DMS79 treated with DMSO at 0.1 percent for 48 hours (cell line): ENCODE measurements around the gene CLSTN2.

Experiments
- DNase-seq: peaks from one replicate; lab custom pipeline; 2025; lab: John Stamatoyannopoulos, UW

CLSTN2 gene

DNA sequence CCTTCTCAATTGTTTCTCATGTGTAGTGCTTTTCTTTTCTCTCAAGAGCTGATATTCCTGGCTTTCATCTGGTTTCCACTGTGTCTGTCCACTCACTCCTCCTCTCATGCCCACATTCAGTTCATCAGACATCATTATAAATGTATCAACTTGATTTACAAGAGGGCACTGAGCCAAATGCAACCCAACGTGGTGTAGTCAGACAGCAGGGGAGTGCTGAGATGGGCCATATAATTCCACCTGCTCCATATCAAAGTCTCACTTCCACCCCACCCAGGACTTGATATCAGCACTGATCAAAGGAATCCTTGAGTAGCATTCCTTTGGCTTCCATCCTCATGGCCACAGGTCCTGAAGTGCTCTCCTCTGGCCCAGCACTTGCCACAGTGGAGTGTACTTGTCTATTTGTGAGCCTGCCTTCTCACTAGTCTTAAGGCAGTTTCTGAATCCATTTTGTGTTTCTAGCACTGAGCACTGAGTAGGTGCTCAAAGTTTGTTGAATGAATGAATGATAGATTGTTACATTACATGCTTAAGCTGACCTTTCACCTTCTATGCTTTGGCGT, 252.8 kb downstream of the CLSTN2 start:
- peak; percentile 82 for DNase-seq

DNA sequence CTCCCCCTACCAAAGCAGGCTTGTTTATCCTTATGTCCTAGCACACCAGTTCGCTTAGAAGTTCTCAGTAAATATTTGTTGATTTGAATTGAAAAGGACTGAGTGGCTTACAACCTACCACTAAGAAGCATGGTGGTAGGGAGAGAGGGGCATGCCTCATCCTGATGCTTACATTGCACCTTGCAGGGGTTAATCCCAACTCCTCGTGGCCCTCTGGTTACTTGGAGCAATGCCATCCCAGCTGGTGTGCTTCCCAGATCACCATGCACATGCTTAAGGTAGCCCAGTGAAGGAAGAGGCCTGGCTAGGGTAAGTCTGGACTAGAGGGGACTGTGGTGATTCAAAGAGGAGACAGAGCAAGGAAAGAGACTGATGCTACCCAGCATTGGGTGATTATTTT, 253.3 kb downstream of the CLSTN2 start:
- peak; percentile 37 for DNase-seq

DNA sequence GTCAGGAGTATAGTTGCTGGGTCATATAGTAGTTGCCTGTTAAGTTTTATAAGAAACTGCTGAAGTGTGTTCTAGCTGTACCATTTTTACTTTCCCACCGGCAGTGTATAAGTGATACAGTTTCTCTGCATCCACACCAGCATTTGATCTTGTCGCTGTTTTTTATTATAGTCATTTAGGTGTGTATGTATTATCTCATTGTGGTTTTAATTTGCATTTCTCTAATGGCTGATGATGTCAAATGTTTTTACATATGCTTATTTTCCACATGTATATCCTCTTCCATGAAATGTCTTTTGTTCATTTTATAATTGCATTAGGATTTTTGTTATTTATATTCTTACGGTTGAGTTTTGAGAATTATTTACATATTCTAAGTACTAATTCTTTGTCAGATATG, 254.3 kb downstream of the CLSTN2 start:
- DNase-seq, result no peak

DNA sequence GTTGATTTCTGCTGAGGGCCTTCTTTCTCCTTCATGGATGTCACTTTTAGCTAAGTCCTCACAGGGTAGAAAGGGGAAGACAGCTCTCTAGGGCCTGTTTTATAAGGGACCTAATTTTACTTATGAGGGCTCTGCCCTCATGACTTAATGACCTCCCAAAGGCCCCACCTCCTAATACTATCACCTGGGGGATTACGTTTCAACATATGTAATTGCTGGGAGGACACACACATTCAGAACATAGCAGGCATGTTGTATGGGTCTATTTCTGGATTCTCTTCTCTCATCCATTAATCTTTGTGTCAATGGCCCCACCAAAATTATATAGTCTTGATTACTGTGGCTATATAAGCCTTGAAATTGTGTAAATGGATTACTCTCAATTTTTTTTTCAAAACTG, 255.0 kb downstream of the CLSTN2 start:
- DNase-seq, result no peak

DNA sequence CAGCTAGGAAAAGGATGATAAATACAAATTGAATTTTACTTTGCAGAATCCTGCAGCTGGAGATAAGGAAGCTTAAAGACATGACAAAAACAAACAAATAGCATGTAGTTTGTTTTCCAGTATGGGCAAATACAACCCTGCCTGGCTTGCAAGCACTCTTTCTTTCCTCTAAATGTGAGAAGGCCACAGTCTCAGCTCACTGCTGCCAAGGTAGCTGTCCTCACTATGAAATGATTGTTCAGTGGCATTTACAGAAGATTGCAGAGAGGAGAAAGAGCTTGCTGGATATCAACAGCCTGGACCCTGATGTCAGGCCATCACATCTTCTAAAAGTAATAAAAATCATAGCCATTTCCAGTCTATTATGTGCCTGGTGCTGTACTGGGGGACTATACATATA, 262.0 kb downstream of the CLSTN2 start:
- no peak for DNase-seq

DNA sequence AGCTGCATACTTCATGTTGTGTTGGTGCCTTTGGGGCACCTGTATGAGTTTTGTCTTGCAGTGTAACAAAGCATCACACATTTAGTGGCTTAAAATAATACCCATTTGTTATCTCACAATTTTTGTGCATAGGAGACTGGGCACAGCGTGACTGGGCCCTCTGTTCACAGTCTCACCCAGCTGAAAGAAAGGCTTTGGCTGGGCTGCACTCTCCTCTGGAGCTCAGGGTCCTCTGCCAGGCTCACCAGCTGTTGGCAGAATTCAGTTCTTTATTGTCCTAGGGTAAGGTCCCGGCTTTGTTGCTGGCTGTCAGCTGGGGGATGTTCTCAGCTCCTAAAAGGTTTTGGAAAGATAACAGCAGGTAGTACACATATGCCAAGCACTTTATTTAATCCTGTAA, 263.3 kb downstream of the CLSTN2 start:
- DNase-seq, result no peak

DNA sequence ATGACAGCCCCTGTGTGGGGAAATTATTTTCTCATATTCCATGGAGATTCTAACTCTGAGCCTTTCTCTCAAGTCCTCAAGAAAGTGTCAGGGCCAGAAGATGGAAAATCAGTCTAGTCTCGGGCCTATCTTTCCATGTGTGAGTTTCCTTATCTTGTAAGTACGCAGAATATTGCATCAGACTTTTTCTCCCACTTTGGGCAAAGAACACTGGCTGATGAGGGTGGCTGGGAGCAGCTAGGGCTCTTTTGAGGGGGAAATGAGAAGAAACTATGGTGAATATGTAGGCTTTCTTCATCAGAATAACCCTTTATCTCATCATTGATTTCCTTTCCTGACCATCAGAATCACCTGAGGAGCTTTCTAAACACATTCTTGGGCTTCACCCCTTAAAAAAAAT, 264.0 kb downstream of the CLSTN2 start:
- peak; percentile 43 for DNase-seq

DNA sequence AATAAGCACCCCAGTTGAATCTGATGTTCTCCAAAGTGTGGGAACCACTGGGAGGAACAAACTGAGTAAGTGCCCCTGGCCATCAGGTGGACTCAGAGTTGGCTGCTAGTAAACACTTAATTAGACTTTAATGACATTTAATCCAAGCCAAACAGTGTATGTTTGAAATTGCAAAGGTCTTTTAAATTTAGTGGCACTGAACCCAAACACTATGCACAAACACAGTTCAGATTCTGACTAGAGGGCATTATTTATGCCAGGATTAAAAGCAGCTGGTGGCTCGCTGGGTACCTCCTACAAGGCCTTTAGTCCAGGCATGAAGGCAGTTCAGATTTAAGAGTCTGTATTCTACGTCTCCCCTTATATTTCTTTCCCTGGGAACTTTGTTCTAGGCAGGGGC, 264.8 kb downstream of the CLSTN2 start:
- peak; percentile 43 for DNase-seq

DNA sequence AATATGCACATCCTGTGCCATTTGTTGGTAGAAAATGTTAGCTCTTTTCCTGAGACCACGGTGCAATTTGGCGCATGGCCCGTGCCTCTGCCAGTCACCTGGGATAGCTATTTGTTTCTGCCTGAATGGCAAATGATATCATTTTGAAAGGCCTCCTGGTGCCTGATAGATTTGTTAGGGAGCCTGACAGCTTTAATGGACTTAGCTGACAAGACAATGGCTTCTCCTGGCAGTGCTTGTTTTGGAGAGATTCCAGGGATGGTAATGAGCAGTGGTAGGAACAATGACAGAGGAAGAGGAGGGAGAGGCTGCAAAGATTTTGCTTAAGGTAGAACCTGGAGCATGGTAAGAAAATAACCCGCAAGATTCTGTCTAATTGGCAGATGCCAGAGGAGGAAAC, 268.5 kb downstream of the CLSTN2 start:
- DNase-seq, result peak; percentile 79

DNA sequence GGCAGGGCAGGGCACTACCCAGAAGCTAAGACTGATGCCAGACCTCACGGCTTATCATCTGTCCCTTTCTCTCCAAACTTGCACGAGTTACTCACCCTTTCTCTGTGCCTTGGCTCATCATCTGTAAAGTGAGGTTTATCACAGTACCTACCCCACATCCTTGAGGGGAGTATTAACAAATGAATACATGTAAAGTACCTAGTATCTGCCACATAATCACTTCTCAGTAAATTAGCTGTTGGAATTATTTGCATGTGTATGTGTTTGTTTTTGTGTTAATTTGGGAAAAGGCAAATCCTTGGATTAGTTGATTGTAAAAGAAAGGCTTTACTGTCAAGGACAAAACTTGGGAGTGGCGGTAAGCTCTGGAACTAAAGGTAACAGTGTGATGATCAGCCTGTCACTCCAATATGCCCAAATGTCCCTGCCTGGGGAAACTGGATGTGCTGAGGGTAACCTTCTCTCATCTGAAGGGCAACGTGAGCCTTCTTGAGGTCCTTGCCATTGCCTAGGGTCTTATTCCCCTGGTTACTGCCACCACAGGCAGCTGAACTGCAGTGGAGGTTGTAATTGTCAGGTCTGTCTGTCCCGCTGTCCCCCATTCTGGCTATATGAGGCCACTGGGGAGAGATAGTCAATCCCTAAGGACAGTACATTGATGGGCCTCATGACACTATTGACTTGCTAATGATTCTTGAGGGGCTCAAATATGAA, 269.4 kb downstream of the CLSTN2 start:
- no peak for DNase-seq

DNA sequence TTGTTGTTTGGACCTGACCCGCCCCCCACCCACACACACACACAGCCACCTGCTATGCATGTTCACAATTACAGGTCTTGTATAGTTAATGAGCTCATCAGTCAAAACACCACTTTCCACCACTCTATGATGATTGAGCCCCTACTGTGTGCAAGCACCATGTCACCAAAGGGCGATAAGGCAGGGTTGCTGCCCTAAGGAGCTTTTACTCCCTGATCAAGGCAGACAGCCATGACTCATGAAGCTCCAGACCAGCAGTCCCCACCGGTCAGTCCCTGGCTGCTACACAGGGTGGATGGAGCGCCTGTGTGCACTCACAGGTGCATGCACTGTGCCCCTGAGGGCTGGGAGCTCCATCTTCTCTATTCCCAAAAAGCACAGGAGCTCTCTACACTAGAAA, 270.6 kb downstream of the CLSTN2 start:
- peak; percentile 24 for DNase-seq

DNA sequence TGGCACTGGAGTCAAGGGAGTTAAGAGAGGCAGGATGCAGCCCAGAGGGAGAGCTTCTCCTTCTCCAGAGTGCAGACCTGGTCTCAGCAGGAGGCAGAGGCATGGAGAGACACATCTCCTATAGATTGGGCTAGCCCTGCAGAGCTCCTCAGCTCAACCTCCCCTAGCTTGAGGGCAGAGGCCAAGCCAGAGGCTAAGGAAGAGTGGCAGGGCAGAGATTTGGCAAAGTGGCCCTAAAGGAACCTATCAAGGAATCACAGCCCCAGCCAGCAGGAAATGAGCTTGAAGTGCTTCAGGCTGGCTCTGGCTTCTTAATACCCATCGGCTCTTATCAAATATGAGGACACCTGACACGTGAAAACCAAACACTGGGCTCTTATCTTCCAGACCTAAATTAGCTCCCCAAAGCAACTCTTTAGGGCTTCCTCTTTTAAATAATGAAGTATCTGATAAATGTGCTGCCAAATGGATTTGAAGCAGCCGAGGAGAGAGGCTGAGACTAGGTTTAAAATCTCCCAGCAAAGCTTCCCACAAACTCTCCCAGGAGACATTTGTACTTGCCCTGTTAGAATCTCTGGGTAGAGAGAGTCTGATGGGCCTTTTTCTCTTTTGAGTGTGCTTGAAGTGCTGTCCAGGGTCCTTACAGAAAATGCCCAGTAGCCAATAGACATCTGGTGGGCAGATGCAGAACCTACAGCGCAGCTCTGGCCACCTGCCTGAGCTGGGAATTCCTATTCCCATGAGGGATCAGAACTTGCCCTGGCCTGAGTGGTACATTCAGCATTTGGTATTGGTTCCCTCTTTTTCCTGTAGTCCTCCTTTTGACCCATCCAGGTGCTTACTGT, 271.4 kb downstream of the CLSTN2 start:
- DNase-seq, result peak; percentile 97

DNA sequence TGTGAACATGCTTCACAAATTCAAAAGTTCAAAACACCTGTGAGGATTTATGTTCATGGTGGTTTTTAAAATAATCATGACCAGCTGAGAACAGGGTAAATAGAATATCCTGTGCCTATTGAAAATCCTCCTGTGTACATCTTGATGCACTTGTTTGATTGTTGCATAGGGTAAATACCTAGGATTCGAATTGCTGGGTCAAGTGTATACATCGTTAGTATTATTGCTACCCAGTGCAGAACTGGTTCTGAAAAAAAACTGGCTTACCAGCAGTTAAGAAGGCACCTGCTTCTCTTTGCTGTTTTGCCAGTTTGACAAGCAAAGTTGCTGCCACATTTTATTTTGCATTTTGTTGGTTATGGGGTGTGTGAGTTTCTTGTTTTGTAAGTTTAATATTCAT, 272.6 kb downstream of the CLSTN2 start:
- peak; percentile 56 for DNase-seq

DNA sequence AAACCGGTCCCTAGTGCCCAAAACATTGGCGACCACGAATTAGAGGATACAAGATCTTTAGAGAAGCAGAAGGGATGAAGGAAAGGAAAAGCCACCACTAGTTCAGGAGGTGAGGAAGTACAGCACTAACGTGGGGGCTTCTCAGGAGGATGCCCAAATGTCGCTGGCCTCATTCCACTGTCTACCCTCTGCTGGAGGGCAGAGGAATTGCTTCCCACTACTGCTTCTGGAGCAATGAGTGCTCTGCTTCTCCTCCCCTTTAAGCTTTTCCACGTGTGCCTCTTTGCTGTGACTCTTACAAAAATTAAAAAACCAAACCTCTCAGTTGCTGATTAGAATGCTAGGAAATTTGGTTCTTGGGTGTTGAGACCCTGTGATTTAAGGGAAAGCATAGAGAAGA, 281.3 kb downstream of the CLSTN2 start:
- DNase-seq, result no peak

DNA sequence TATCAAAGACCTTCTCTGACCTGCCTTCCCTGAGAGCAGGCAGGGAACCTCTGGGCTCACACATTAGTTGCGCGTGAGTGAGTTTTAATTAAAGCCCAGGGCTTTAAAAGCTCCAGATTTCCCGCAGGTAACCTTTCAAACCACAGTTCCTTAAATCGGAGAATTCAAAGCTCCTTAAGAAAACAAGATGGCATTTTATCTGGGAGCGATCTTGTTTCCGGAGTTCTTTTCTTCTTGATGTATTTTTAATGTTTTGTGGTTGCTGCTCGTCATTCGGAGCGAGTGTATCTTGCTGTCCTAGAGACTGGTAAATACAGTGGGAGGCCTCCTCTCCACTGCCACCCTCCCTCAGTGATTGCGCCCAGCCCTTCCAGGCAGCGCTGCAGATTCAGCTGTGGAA, 284.3 kb downstream of the CLSTN2 start:
- peak; percentile 83 for DNase-seq

DNA sequence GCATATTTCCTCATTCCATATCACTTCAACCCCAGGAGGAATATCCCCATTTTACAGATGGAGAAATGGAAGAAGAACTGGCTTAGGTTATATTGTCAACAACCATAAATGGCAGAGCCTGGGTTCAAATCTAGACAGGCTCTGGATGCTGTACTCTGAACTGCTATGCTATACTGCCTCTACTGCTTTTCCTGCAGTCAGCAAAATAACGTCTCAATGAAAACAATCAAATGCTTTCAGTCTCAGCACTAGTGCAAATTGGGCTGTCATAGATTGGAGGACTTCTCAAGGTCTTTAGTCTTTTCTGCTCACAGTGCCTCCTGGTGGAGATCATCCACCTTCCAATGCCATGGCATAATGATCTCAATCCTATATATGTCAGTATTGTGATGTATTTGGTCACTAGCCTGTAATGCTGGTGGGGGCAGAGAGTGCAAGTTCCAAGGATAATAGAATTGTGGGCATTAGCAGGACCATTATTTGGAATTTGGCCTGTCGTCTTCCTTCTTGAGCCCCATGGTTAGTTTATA, 285.0 kb downstream of the CLSTN2 start:
- DNase-seq, result no peak

DNA sequence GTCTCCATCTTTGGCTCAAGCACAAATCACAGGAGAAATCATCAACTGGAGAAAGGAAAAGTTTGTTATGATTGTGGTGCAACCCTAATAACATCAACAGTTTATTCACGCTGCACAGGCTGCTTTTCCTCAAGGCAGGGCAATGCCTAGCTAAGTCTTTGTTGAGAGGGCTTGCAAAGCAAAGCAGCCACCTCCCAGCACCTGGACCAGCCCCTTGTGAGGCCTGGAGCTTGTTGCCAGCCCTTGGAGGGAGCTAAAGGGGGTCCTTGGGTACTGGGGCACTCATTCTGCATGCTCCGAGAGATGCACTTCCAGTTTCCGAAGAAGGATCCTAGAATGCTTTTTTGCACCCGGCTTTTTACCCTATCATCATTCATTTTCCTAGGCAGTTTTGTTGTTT, 288.2 kb downstream of the CLSTN2 start:
- no peak for DNase-seq

DNA sequence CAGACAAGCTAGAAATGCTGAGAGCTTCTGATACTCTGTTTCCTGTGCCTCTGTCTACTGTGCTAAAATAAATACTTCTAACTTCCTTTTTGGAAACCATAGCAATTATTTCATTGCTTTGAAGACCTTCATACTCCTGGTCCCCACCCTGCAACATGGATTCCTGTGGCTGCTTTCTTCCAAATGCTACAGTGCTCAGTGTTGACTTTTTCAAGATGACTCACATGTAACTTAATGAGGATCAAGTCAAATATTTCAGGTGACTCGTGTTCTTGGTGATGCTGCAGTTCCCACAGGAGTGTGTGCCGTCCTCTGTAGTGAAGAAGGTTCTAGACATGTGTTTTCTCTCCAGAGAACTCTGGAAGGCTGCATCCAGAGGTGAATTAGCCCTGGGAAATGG, 288.6 kb downstream of the CLSTN2 start:
- peak; percentile 12 for DNase-seq

DNA sequence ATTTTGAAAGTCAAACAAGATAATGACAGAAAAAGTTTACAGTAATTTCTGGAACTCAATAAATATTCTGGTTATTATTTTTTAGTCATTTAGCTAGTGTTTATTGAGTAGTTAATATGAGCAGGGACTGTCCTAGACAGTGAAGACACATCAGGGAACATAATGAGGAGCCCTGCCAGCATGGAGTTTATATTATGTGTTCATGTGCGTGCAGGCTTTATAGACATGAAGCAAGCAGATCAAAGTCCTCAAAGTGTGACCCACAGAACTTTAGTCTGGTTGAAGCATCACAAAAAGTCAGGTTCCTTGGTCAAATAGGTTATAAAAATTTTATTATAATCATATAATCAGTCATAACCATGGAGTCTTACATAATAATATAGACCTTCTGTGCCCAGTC, 289.3 kb downstream of the CLSTN2 start:
- DNase-seq, result no peak

DNA sequence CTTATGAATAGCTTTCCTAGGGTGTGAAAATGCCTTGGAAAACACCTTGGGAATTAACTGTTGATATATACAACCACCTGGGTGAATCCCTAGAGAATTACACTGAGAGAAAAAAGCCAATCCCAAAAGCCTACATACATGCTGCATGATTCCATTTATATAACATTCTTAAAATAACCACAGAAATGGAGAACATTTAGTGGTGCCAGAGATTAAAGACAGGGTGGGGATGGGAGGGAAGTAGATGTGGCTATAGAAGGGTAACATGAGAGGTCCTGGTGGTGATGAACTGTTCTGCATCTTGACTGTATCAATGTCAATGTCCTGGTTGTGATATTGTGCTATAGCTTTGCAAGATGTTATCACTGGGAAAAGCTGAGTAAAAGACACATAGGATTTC, 291.0 kb downstream of the CLSTN2 start:
- DNase-seq, result no peak

DNA sequence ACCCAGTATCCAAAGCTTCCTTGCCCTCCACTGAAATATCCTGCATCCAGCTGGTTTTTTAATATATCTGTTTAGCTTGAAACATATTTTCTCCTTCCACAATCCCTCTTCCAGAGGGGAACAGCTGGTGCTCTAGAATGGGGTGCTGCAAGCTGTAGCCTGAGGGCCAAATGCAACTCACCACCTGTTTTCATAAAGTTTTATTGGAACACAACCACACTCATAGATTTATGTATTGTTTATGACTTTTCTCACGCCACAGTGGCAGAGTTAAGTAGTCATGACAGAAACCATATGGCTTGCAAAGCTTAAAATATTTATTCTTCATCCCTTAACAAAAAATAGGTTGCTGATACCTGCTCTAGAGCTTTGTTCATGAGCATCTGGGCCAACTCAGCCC, 298.7 kb downstream of the CLSTN2 start:
- DNase-seq, result peak; percentile 82

DNA sequence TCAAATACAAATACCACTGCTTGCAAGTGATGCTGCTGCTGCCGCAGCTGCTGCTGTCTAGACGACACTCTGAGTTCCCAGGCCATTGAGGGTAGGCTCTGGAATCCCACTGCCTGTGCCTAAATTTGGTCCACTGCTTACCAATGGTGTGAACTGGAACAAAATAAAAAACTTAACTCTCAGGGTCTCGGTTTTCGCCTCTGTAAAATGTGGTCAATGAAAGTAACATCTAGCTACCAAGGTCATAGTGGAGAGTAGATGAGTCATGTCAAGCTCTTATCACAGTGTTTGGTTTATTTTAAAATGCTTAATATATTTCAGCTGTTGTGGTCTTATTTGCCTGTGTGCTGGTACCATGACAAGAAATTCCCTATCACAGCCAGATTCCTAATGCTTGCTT, 299.3 kb downstream of the CLSTN2 start:
- DNase-seq, result peak; percentile 89
